ENCODE data around the gene KRTAP19-1.
"Not testable (repeated sequence)": the region's sequence is repeated elsewhere in the genome, so short reads cannot be mapped to it uniquely, and the experiment has no call there.

Gene KRTAP19-1

GRCh38 chr21:30480145-30480544 lies at the start of gene KRTAP19-1:
TSS of gene KRTAP19-1 (minus strand) at chr21:30480367. CDS start at chr21:30480317, 50 bp downstream.
- DNase-seq (ENCODE audit: low read depth, low spot score): no peak

GRCh38 chr21:30518876-30519275 lies 38.7 kb upstream of the KRTAP19-1 start:
- no peak for DNase-seq (ENCODE audit: low read depth, low spot score)

GRCh38 chr21:30515681-30516080 lies 35.5 kb upstream of the KRTAP19-1 start:
- DNase-seq (ENCODE audit: low read depth, low spot score): no peak

GRCh38 chr21:30505621-30506205 lies 25.5 kb upstream of the KRTAP19-1 start:
- DNase-seq (ENCODE audit: low read depth, low spot score): not testable (repeated sequence)

- DNase-seq (ENCODE audit: low read depth, low spot score): no peak
Observed at GRCh38 chr21:30502041-30502440, 21.9 kb upstream of the KRTAP19-1 start, which contains the start of gene KRTAP19-5. TSS of gene KRTAP19-5 (minus strand) at chr21:30502141. CDS start at chr21:30502090, 51 bp downstream.

- DNase-seq (ENCODE audit: low read depth, low spot score): no peak
Observed at GRCh38 chr21:30497065-30497464, 16.9 kb upstream of the KRTAP19-1 start, which contains the start of gene KRTAP19-4. TSS of gene KRTAP19-4 (minus strand) at chr21:30497165. CDS start at chr21:30497110, 55 bp downstream.

- DNase-seq (ENCODE audit: low read depth, low spot score): no peak
Observed at GRCh38 chr21:30491963-30492428, 11.8 kb upstream of the KRTAP19-1 start, which contains the start of gene KRTAP19-3. TSS of gene KRTAP19-3 (minus strand) at chr21:30492013. CDS start at chr21:30491957, 56 bp downstream.

GRCh38 chr21:30487336-30487735 lies 7.2 kb upstream of the KRTAP19-1 start, which contains the start of gene KRTAP19-2:
TSS of gene KRTAP19-2 (minus strand) at chr21:30487436. CDS start at chr21:30487348, 88 bp downstream.
- no peak for DNase-seq (ENCODE audit: low read depth, low spot score)

GRCh38 chr21:30486180-30486579 lies 6.0 kb upstream of the KRTAP19-1 start:
- no peak for DNase-seq (ENCODE audit: low read depth, low spot score)

- DNase-seq (ENCODE audit: low read depth, low spot score): no peak
Observed at GRCh38 chr21:30482130-30482529, 2.0 kb upstream of the KRTAP19-1 start.

GRCh38 chr21:30479259-30479658 lies 908 bp downstream of the KRTAP19-1 start:
- DNase-seq (ENCODE audit: low read depth, low spot score): no peak

- DNase-seq (ENCODE audit: low read depth, low spot score): no peak
Observed at GRCh38 chr21:30478004-30478403, 2.2 kb downstream of the KRTAP19-1 start.

GRCh38 chr21:30468900-30469714 lies 11.1 kb downstream of the KRTAP19-1 start:
- DNase-seq (ENCODE audit: low read depth, low spot score): no peak

GRCh38 chr21:30463713-30464112 lies 16.5 kb downstream of the KRTAP19-1 start:
- no peak for DNase-seq (ENCODE audit: low read depth, low spot score)

- no peak for DNase-seq (ENCODE audit: low read depth, low spot score)
Observed at GRCh38 chr21:30448514-30448913, 31.7 kb downstream of the KRTAP19-1 start.

GRCh38 chr21:30447056-30447455 lies 33.1 kb downstream of the KRTAP19-1 start:
- no peak for DNase-seq (ENCODE audit: low read depth, low spot score)

GRCh38 chr21:30444204-30444603 lies 36.0 kb downstream of the KRTAP19-1 start:
- DNase-seq (ENCODE audit: low read depth, low spot score): no peak

GRCh38 chr21:30443226-30443625 lies 36.9 kb downstream of the KRTAP19-1 start:
- no peak for DNase-seq (ENCODE audit: low read depth, low spot score)

GRCh38 chr21:30439975-30440374 lies 40.2 kb downstream of the KRTAP19-1 start, which contains the start of gene KRTAP15-1:
TSS of gene KRTAP15-1 (plus strand) at chr21:30440275. CDS start at chr21:30440328, 53 bp downstream.
- no peak for DNase-seq (ENCODE audit: low read depth, low spot score)

- DNase-seq (ENCODE audit: low read depth, low spot score): no peak
Observed at GRCh38 chr21:30437010-30437565, 43.1 kb downstream of the KRTAP19-1 start.

- DNase-seq (ENCODE audit: low read depth, low spot score): no peak
Observed at GRCh38 chr21:30434033-30434631, 46.0 kb downstream of the KRTAP19-1 start.

Data from activated CD4-positive, CD25-positive, alpha-beta regulatory T cell treated with anti-CD3 and anti-CD28 coated beads, Interleukin-2, amount 50 U/mL, for 16 hours (primary cell).